Stimulated activated CD4-positive, alpha-beta T cell treated with anti-CD3 and anti-CD28 coated beads, Interleukin-1b, Interleukin-23, amount 100 ng/mL, for 1 hour (primary cell): ENCODE data around the gene ZMYND12.
"Not testable (repeated sequence)": the region's sequence is repeated elsewhere in the genome, so short reads cannot be mapped to it uniquely, and the experiment has no call there.

Experiments used
- DNase-seq, 2 donors: peaks; one replicate each; pipeline ENCODE4 v3.0.0-alpha.2; 2020; ENCODE audit warnings: low read depth in 2 of 2

Gene ZMYND12

GRCh38 chr1:42456010-42456753, at the start of gene ZMYND12, which contains the start of gene PPCS:
ZMYND12 (minus strand) TSS chr1:42456022; CDS start chr1:42455997, 25 bp downstream.
PPCS (plus strand) TSS chr1:42456543; CDS start chr1:42456566, 23 bp downstream.
- peak; percentile 70 to 80 for DNase-seq

- no peak for DNase-seq
Observed at GRCh38 chr1:42504535-42505128, 48.8 kb upstream of the ZMYND12 start.

GRCh38 chr1:42502031-42502430, 46.2 kb upstream of the ZMYND12 start:
- DNase-seq = not testable (repeated sequence)

GRCh38 chr1:42490237-42490636, 34.4 kb upstream of the ZMYND12 start:
- no peak for DNase-seq

- no peak for DNase-seq
Observed at GRCh38 chr1:42484382-42484781, 28.6 kb upstream of the ZMYND12 start.

- DNase-seq = no peak
Observed at GRCh38 chr1:42482635-42483153, 26.9 kb upstream of the ZMYND12 start.

- DNase-seq = no peak
Observed at GRCh38 chr1:42480921-42481320, 25.1 kb upstream of the ZMYND12 start.

- DNase-seq = no peak
Observed at GRCh38 chr1:42479621-42480020, 23.8 kb upstream of the ZMYND12 start.

- no peak for DNase-seq
Observed at GRCh38 chr1:42477775-42478174, 22.0 kb upstream of the ZMYND12 start.

GRCh38 chr1:42477354-42477753, 21.5 kb upstream of the ZMYND12 start:
- not testable (repeated sequence) for DNase-seq

- DNase-seq = no peak
Observed at GRCh38 chr1:42476605-42477004, 20.8 kb upstream of the ZMYND12 start.

- no peak for DNase-seq
Observed at GRCh38 chr1:42469727-42470126, 13.9 kb upstream of the ZMYND12 start.

GRCh38 chr1:42466030-42466429, 10.2 kb upstream of the ZMYND12 start:
- no peak for DNase-seq

GRCh38 chr1:42463921-42464320, 8.1 kb upstream of the ZMYND12 start:
- DNase-seq = no peak

GRCh38 chr1:42462828-42463763, 7.3 kb upstream of the ZMYND12 start, which contains the start of gene CCDC30:
CCDC30 (plus strand) TSS chr1:42463286; CDS start chr1:42480552, 17,266 bp downstream.
- DNase-seq = peak; percentile 78 to 91

- DNase-seq = no peak
Observed at GRCh38 chr1:42461196-42461595, 5.4 kb upstream of the ZMYND12 start.

GRCh38 chr1:42456754-42457089, 900 bp upstream of the ZMYND12 start:
- DNase-seq = peak in 1 of 2 donors; percentile 10

- DNase-seq = no peak
Observed at GRCh38 chr1:42454403-42454802, 1.4 kb downstream of the ZMYND12 start.

- no peak for DNase-seq
Observed at GRCh38 chr1:42453386-42453785, 2.4 kb downstream of the ZMYND12 start.

GRCh38 chr1:42450061-42450460, 5.8 kb downstream of the ZMYND12 start:
- no peak for DNase-seq

GRCh38 chr1:42449256-42449655, 6.6 kb downstream of the ZMYND12 start:
- no peak for DNase-seq

- DNase-seq = no peak
Observed at GRCh38 chr1:42442662-42443061, 13.2 kb downstream of the ZMYND12 start.
